ENCODE data around the gene ALAS2.

DNA sequence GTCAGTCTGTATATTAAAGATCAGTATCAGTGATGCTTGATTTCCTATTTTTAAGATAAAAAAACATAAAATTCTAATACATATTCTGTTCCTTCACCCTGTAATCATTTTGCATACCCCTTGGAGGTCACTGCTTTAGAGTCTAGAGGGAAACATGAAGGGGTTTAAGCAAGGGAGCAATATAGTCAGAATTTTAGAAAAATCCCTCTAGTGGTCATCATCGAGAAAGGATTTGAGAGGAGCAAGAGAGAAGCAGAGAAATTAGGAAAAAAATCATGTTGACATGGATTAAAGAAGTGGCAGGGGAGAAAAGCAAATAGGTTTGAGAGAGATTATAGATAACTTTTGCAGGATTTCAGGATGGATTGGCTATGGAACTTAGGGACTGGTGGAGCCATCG is 19.5 kb downstream of the ALAS2 start:
- TF ChIP-seq CTCF (IDR thresholded peaks at IDR 0.05; ENCODE audit: low read length) (peak; percentile 42), EZH2 (IDR thresholded peaks at IDR 0.05; ENCODE audit: borderline replicate concordance, low read length) (no peak)
